ENCODE measurements around the gene OSBPL3. TPM values are rescaled to one million over a fixed set of nuclear protein-coding genes. Genes with fewer than 3 reads are reported as not detected.
A peak's percentile ranks its signal among the peaks of the same experiment; 100 is the strongest.

The OSBPL3 gene, protein sequence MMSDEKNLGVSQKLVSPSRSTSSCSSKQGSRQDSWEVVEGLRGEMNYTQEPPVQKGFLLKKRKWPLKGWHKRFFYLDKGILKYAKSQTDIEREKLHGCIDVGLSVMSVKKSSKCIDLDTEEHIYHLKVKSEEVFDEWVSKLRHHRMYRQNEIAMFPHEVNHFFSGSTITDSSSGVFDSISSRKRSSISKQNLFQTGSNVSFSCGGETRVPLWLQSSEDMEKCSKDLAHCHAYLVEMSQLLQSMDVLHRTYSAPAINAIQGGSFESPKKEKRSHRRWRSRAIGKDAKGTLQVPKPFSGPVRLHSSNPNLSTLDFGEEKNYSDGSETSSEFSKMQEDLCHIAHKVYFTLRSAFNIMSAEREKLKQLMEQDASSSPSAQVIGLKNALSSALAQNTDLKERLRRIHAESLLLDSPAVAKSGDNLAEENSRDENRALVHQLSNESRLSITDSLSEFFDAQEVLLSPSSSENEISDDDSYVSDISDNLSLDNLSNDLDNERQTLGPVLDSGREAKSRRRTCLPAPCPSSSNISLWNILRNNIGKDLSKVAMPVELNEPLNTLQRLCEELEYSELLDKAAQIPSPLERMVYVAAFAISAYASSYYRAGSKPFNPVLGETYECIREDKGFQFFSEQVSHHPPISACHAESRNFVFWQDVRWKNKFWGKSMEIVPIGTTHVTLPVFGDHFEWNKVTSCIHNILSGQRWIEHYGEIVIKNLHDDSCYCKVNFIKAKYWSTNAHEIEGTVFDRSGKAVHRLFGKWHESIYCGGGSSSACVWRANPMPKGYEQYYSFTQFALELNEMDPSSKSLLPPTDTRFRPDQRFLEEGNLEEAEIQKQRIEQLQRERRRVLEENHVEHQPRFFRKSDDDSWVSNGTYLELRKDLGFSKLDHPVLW
- total RNA-seq (2021; ENCODE audit: unreplicated experiment) (9.2 TPM), Bru-seq, nascent RNA (percentile 54 among the genes with signal in this experiment), BruChase-seq, experiment 1, labeled RNA remaining after a 2-hour chase (percentile 52 among the genes with signal in this experiment), BruChase-seq, experiment 2, labeled RNA remaining after a 6-hour chase (percentile 53 among the genes with signal in this experiment)
- 3.1 TPM for polyA plus RNA-seq (2012; ENCODE audit: insufficient read length)
- long read RNA-seq, full-length matches to known transcripts, result 9 of 16 reads
- long read RNA-seq, partial matches to known transcripts, result 2 of 16 reads
- long read RNA-seq, other reads (novel, unspliced or antisense), result 5 of 16 reads

DNA sequence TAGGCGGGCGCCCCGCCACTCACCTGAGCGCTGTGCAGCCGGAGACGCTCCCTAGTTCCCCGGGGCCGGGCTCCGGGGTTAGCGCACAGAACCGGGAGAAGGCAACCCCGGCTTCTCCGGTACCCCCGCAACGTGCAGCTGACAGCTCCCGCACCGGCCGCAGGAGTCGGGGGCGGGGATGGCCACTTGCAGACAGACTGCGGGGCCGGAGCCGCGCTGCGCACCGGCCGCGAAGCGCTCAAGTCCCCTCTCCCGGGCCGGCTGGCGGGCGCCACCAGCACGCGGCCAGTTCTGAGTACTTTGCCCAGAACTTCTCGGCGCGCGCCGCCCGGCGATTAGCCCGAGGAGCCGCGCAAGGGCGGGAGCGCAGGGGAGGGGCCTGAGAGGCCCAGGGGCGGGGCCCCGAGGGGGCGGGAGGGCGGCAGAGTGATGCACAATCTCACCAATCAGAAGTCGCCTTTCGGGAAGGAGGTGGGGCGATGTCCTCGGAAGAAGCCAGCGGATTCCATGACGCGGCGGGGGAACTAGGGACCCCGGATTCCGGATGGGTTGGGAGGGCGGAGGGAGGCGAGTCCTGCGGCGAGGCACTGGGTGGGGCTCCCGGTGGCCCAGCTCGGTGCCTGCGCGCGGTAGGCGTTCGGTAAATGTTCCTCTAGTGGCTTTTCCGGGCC, at the start of gene OSBPL3:
OSBPL3 (minus strand) TSS at position 316 of the 671 bp plus-strand sequence. CDS start 87,706 bp downstream, outside the sequence.
- Histone ChIP-seq H3K4me3 (ENCODE audit: low read depth in 2 of 2, low read length in 2 of 2) (peak within 1 kb of the TSS; percentile 74 to 79), H3K4me1 (ENCODE audit: control insufficient read depth, insufficient read depth, low read length) (peaks cover 6% of the 10 kb centered on the region; the same call in 1 of the 2 replicates), H3K27me3 (ENCODE audit: control insufficient read depth, insufficient read depth, low read length) (peaks cover 12% of the 10 kb centered on the region), H3K9me3 (ENCODE audit: control insufficient read depth, insufficient read depth, low read depth, low read length) (no peaks in the 10 kb centered on the region), H3K36me3 (ENCODE audit: control insufficient read depth, insufficient read depth, low read length) (0 out of 2 replicates have a peak, but pooled peaks cover 3% of the 10 kb centered on the region), H3K27ac (ENCODE audit: low read length) (peak within 1 kb of the TSS; percentile 75)
- in situ Hi-C loops (cut with HindIII; ENCODE audit: low pct_unique_long_range_greater_than_20kb, low sequenced_read_pairs) (no loop called here), intact Hi-C loops (cut with micrococcal nuclease; ENCODE audit: unreplicated experiment) (loop anchor here (5.0 kb wide), 3 partner anchors 87 to 158 kb away; no protein-coding TSS in a partner anchor)
- DNase-seq (ENCODE audit: low read depth, low spot score) (peak; percentile 57), ATAC-seq (peak; percentile 91)
- ChIA-PET POLR2A (interaction anchor here (0.6 kb wide), 1 partner anchor 1218 kb away, joined by 4 read pairs; no protein-coding TSS in a partner anchor), CTCF (interaction anchor here (0.5 to 1.2 kb wide), 3 partner anchors 90 to 1422 kb away, joined by 3 to 10 read pairs (median 5); no protein-coding TSS in a partner anchor)
- no peak for TF ChIP-seq TCF7L2 (IDR thresholded peaks at IDR 0.05; ENCODE audit: low read depth, low read length)
- 0 out of 2 replicates have a peak, but pooled peaks have one; percentile 34 for TF ChIP-seq SIN3A (IDR thresholded peaks at IDR 0.05; ENCODE audit: borderline replicate concordance, insufficient read depth, low read depth, low read length)
- no TSS peak for BruUV-seq (replicated peaks)

DNA sequence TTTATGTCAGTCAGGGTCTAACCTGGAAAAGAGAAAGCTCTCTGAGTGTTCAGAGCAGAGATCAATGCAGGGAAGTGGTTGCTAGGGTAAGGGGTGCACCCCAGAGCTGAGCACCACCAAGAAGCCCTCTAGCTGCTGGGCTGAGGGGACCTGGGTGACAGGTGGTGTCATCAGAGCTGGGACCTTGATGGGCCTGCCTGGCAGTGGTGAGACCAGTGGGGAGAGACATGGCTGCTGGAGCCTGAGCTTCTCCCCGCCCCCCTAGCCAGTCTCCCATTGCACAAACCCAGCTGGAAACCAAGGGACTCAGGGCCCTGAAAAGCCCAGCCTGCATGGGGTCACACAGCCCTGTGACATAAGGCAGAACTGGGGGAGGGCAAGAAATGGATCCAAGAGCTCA, 49.1 kb upstream of the OSBPL3 start:
- peaks cover 5% of the 10 kb centered on the region; the same call in 1 of the 2 replicates for H3K4me1 ChIP-seq (ENCODE audit: control insufficient read depth, insufficient read depth, low read length)
- H3K4me3 ChIP-seq (ENCODE audit: low read depth in 2 of 2, low read length in 2 of 2), result no peak overlapping the region

More for the DNA sequence above, 49.1 kb upstream of the OSBPL3 start:
- Histone ChIP-seq H3K27ac (ENCODE audit: low read length) (no peak overlapping the region), H3K9me3 (ENCODE audit: control insufficient read depth, insufficient read depth, low read depth, low read length) (no peaks in the 10 kb centered on the region), H3K36me3 (ENCODE audit: control insufficient read depth, insufficient read depth, low read length) (no peaks in the 10 kb centered on the region), H3K27me3 (ENCODE audit: control insufficient read depth, insufficient read depth, low read length) (no peaks in the 10 kb centered on the region)
- TF ChIP-seq SIN3A (IDR thresholded peaks at IDR 0.05; ENCODE audit: borderline replicate concordance, insufficient read depth, low read depth, low read length), result no peak
- TF ChIP-seq, protein P1, sequence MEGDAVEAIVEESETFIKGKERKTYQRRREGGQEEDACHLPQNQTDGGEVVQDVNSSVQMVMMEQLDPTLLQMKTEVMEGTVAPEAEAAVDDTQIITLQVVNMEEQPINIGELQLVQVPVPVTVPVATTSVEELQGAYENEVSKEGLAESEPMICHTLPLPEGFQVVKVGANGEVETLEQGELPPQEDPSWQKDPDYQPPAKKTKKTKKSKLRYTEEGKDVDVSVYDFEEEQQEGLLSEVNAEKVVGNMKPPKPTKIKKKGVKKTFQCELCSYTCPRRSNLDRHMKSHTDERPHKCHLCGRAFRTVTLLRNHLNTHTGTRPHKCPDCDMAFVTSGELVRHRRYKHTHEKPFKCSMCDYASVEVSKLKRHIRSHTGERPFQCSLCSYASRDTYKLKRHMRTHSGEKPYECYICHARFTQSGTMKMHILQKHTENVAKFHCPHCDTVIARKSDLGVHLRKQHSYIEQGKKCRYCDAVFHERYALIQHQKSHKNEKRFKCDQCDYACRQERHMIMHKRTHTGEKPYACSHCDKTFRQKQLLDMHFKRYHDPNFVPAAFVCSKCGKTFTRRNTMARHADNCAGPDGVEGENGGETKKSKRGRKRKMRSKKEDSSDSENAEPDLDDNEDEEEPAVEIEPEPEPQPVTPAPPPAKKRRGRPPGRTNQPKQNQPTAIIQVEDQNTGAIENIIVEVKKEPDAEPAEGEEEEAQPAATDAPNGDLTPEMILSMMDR (IDR thresholded peaks at IDR 0.05), result no peak
- TF ChIP-seq, protein P2, sequence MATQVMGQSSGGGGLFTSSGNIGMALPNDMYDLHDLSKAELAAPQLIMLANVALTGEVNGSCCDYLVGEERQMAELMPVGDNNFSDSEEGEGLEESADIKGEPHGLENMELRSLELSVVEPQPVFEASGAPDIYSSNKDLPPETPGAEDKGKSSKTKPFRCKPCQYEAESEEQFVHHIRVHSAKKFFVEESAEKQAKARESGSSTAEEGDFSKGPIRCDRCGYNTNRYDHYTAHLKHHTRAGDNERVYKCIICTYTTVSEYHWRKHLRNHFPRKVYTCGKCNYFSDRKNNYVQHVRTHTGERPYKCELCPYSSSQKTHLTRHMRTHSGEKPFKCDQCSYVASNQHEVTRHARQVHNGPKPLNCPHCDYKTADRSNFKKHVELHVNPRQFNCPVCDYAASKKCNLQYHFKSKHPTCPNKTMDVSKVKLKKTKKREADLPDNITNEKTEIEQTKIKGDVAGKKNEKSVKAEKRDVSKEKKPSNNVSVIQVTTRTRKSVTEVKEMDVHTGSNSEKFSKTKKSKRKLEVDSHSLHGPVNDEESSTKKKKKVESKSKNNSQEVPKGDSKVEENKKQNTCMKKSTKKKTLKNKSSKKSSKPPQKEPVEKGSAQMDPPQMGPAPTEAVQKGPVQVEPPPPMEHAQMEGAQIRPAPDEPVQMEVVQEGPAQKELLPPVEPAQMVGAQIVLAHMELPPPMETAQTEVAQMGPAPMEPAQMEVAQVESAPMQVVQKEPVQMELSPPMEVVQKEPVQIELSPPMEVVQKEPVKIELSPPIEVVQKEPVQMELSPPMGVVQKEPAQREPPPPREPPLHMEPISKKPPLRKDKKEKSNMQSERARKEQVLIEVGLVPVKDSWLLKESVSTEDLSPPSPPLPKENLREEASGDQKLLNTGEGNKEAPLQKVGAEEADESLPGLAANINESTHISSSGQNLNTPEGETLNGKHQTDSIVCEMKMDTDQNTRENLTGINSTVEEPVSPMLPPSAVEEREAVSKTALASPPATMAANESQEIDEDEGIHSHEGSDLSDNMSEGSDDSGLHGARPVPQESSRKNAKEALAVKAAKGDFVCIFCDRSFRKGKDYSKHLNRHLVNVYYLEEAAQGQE (IDR thresholded peaks at IDR 0.05; ENCODE audit: insufficient read depth in 1 of 2, low read depth in 2 of 2, low read length in 1 of 2), result no peak
- no peak for TF ChIP-seq POLR2AphosphoS5 (IDR thresholded peaks at IDR 0.05; ENCODE audit: low read depth, low read length)
- no peak for TF ChIP-seq TCF7L2 (IDR thresholded peaks at IDR 0.05; ENCODE audit: low read depth, low read length)
- in situ Hi-C loops (cut with HindIII; ENCODE audit: low pct_unique_long_range_greater_than_20kb, low sequenced_read_pairs) (no loop called here), intact Hi-C loops (cut with micrococcal nuclease; ENCODE audit: unreplicated experiment) (no loop called here)
- POLR2A ChIA-PET, result no interaction called here
- ATAC-seq (peak; percentile 5; the same call in 1 of the 2 replicates), DNase-seq (ENCODE audit: low read depth, low spot score) (no peak)
- CTCF ChIA-PET, result no interaction called here
- no TSS peak for BruUV-seq (replicated peaks)

Measured in Panc1 (cell line).